Activated T-helper 17 cell treated with anti-CD3 and anti-CD28 coated beads, Interleukin-2, amount 50 U/mL, for 72 hours (primary cell): ENCODE data around the gene MCFD2. TPM values are rescaled to one million over a fixed set of nuclear protein-coding genes. Genes with fewer than 3 reads are reported as not detected.
A peak's percentile ranks its signal among the peaks of the same experiment; 100 is the strongest.
"Not testable (repeated sequence)": the region's sequence is repeated elsewhere in the genome, so short reads cannot be mapped to it uniquely, and the experiment has no call there.

Experiments used
- ATAC-seq: fragments of 150-1000 bp; cut with Tn5 transposase; replicated peaks from 2 replicates; pipeline ENCODE4 v1.10.0; 2021; ENCODE audit warnings: mild to moderate bottlenecking, moderate library complexity
- H3K27ac Mint-ChIP-seq: one replicate; pipeline ENCODE4 v1.8.0; 2022; ENCODE audit warnings: mixed read lengths
- H3K27me3 Mint-ChIP-seq: one replicate; pipeline ENCODE4 v1.8.0; 2022; ENCODE audit warnings: mixed read lengths
- H3K36me3 Mint-ChIP-seq: one replicate; pipeline ENCODE4 v1.8.0; 2022; ENCODE audit warnings: low read depth, mild to moderate bottlenecking, mixed read lengths
- H3K4me1 Mint-ChIP-seq: one replicate; pipeline ENCODE4 v1.8.0; 2022; ENCODE audit warnings: mixed read lengths
- H3K4me3 Mint-ChIP-seq: one replicate; pipeline ENCODE4 v1.8.0; 2022; ENCODE audit warnings: mild to moderate bottlenecking, mixed read lengths
- H3K9me3 Mint-ChIP-seq: one replicate; pipeline ENCODE4 v1.8.0; 2022; ENCODE audit warnings: mixed read lengths
- total RNA-seq, 2 donors: library from RNA; stranded (reverse); gene quantifications; one replicate each; pipeline ENCODE4 v1.2.3, GENCODE V29; 2022

MCFD2 gene
- total RNA-seq, 2 donors from 2014 or later: 37.1 to 63.1 TPM

GRCh38 chr2:46924038-46924437 is 8.4 kb upstream of the MCFD2 start:
- Mint-ChIP-seq H3K4me3 (no peak overlapping the region), H3K36me3 (peaks cover 13% of the 10 kb centered on the region), H3K4me1 (peaks cover 4% of the 10 kb centered on the region), H3K27me3 (no peaks in the 10 kb centered on the region), H3K27ac (no peak overlapping the region), H3K9me3 (peaks cover 12% of the 10 kb centered on the region)
- ATAC-seq: no peak

GRCh38 chr2:46923041-46923528 is 7.5 kb upstream of the MCFD2 start:
- no peak for ATAC-seq
- peaks cover 13% of the 10 kb centered on the region for H3K36me3 Mint-ChIP-seq
- peaks cover 12% of the 10 kb centered on the region for H3K9me3 Mint-ChIP-seq
- H3K4me3 Mint-ChIP-seq: no peak overlapping the region
- no peaks in the 10 kb centered on the region for H3K27me3 Mint-ChIP-seq
- peaks cover 8% of the 10 kb centered on the region for H3K4me1 Mint-ChIP-seq
- no peak overlapping the region for H3K27ac Mint-ChIP-seq

- ATAC-seq: no peak
- Mint-ChIP-seq H3K27me3 (no peaks in the 10 kb centered on the region), H3K4me3 (no peak overlapping the region), H3K9me3 (peaks cover 12% of the 10 kb centered on the region), H3K4me1 (peaks cover 12% of the 10 kb centered on the region), H3K27ac (no peak overlapping the region), H3K36me3 (peaks cover 13% of the 10 kb centered on the region)
Observed at GRCh38 chr2:46922606-46923005, 7.0 kb upstream of the MCFD2 start.

- Mint-ChIP-seq H3K4me1 (peaks cover 19% of the 10 kb centered on the region), H3K27ac (peak overlapping the region; percentile 20), H3K4me3 (no peak overlapping the region), H3K9me3 (peaks cover 9% of the 10 kb centered on the region), H3K36me3 (peaks cover 10% of the 10 kb centered on the region), H3K27me3 (no peaks in the 10 kb centered on the region)
- ATAC-seq: no peak
Observed at GRCh38 chr2:46921676-46922448, 6.3 kb upstream of the MCFD2 start.

GRCh38 chr2:46917628-46918027 is 2.0 kb upstream of the MCFD2 start:
- H3K4me3 Mint-ChIP-seq: peak overlapping the region; percentile 93

GRCh38 chr2:46915811-46916630 is 415 bp upstream of the MCFD2 start:
- Mint-ChIP-seq H3K36me3 (peaks cover 29% of the 10 kb centered on the region), H3K27me3 (no peaks in the 10 kb centered on the region), H3K9me3 (no peaks in the 10 kb centered on the region), H3K27ac (peak overlapping the region; percentile 95), H3K4me3 (peak overlapping the region; percentile 93), H3K4me1 (peaks cover 31% of the 10 kb centered on the region)
- peak; percentile 94 for ATAC-seq

More at GRCh38 chr2:46917628-46918027, 2.0 kb upstream of the MCFD2 start:
- Mint-ChIP-seq H3K27ac (peak overlapping the region; percentile 95), H3K36me3 (peaks cover 14% of the 10 kb centered on the region), H3K9me3 (no peaks in the 10 kb centered on the region), H3K4me1 (peaks cover 35% of the 10 kb centered on the region), H3K27me3 (no peaks in the 10 kb centered on the region)
- ATAC-seq: no peak

GRCh38 chr2:46914578-46915230 is 902 bp downstream of the MCFD2 start:
- H3K27ac Mint-ChIP-seq: peak overlapping the region; percentile 93
- no peak for ATAC-seq
- no peaks in the 10 kb centered on the region for H3K27me3 Mint-ChIP-seq
- H3K4me3 Mint-ChIP-seq: peak overlapping the region; percentile 93
- H3K4me1 Mint-ChIP-seq: peaks cover 34% of the 10 kb centered on the region
- H3K36me3 Mint-ChIP-seq: peaks cover 32% of the 10 kb centered on the region
- H3K9me3 Mint-ChIP-seq: no peaks in the 10 kb centered on the region

GRCh38 chr2:46913471-46914381 is 1.9 kb downstream of the MCFD2 start:
- H3K27ac Mint-ChIP-seq: no peak overlapping the region
- no peak for ATAC-seq
- no peaks in the 10 kb centered on the region for H3K9me3 Mint-ChIP-seq
- H3K4me1 Mint-ChIP-seq: peaks cover 42% of the 10 kb centered on the region
- H3K36me3 Mint-ChIP-seq: peaks cover 41% of the 10 kb centered on the region
- peak overlapping the region; percentile 93 for H3K4me3 Mint-ChIP-seq
- H3K27me3 Mint-ChIP-seq: no peaks in the 10 kb centered on the region

- peak; percentile 100 for ATAC-seq
- Mint-ChIP-seq H3K9me3 (no peaks in the 10 kb centered on the region), H3K4me1 (peaks cover 28% of the 10 kb centered on the region), H3K27ac (no peak overlapping the region), H3K4me3 (no peak overlapping the region), H3K27me3 (no peaks in the 10 kb centered on the region), H3K36me3 (peaks cover 71% of the 10 kb centered on the region)
Observed at GRCh38 chr2:46909771-46910419, 5.7 kb downstream of the MCFD2 start.

- ATAC-seq: no peak
- Mint-ChIP-seq H3K9me3 (no peaks in the 10 kb centered on the region), H3K4me3 (no peak overlapping the region), H3K27ac (no peak overlapping the region), H3K4me1 (peaks cover 21% of the 10 kb centered on the region), H3K27me3 (no peaks in the 10 kb centered on the region), H3K36me3 (peaks cover 77% of the 10 kb centered on the region)
Observed at GRCh38 chr2:46909150-46909549, 6.5 kb downstream of the MCFD2 start.

GRCh38 chr2:46904908-46905678 is 10.5 kb downstream of the MCFD2 start:
- H3K27me3 Mint-ChIP-seq, H3K9me3 Mint-ChIP-seq, H3K4me3 Mint-ChIP-seq, ATAC-seq: not testable (repeated sequence)
- peak overlapping the region; percentile 16 for H3K27ac Mint-ChIP-seq
- H3K4me1 Mint-ChIP-seq: peaks cover 15% of the 10 kb centered on the region
- peaks cover 72% of the 10 kb centered on the region for H3K36me3 Mint-ChIP-seq

GRCh38 chr2:46902980-46903379 is 12.6 kb downstream of the MCFD2 start:
- H3K4me3 Mint-ChIP-seq, H3K27me3 Mint-ChIP-seq, H3K4me1 Mint-ChIP-seq, ATAC-seq, H3K9me3 Mint-ChIP-seq, H3K27ac Mint-ChIP-seq: not testable (repeated sequence)
- H3K36me3 Mint-ChIP-seq: peaks cover 52% of the 10 kb centered on the region

- Mint-ChIP-seq H3K36me3 (peaks cover 46% of the 10 kb centered on the region), H3K9me3 (no peaks in the 10 kb centered on the region), H3K27ac (no peak overlapping the region), H3K27me3 (no peaks in the 10 kb centered on the region), H3K4me1 (no peaks in the 10 kb centered on the region), H3K4me3 (no peak overlapping the region)
- ATAC-seq: no peak
Observed at GRCh38 chr2:46902465-46902864, 13.1 kb downstream of the MCFD2 start.
